Tibial nerve (tissue), 4 donors: ENCODE results near the gene RELB. TPM values are rescaled to one million over a fixed set of nuclear protein-coding genes. Genes with fewer than 3 reads are reported as not detected.

Source experiments
- DNase-seq, 2 donors: peaks; one replicate each; pipeline ENCODE4 v3.0.0-alpha.2; 2019; ENCODE audit warnings: low spot score in 2 of 2
- H3K27ac ChIP-seq, 4 donors: fragments of 200-600 bp; sonication (generic) in 3 of 4; one replicate each; pipeline ENCODE4 v1.5.1; 2017 to 2019; ENCODE audit warnings: mild to moderate bottlenecking in 1 of 4
- H3K27me3 ChIP-seq, 2 donors: fragments of 200-600 bp; sonication (generic) in 1 of 2; one replicate each; pipeline versions ENCODE4 v1.5.1 to v1.6.0; 2017 to 2019
- H3K36me3 ChIP-seq, 3 donors: fragments of 200-600 bp; sonication (generic); one replicate each; pipeline ENCODE4 v1.5.1; 2018 to 2019
- H3K4me1 ChIP-seq, 4 donors: fragments of 200-600 bp; sonication (generic) in 3 of 4; one replicate each; pipeline ENCODE4 v1.5.1; 2017 to 2019
- H3K4me3 ChIP-seq, 4 donors: fragments of 200-600 bp; sonication (generic) in 3 of 4; one replicate each; pipeline ENCODE4 v1.5.1; 2017 to 2019; ENCODE audit warnings: mild to moderate bottlenecking in 1 of 4, moderate library complexity in 1 of 4
- H3K9me3 ChIP-seq, 4 donors: fragments of 200-600 bp; sonication (generic) in 3 of 4; one replicate each; pipeline ENCODE4 v1.5.1; 2017 to 2019
- EP300 ChIP-seq, 2 donors: sonication (generic); formaldehyde crosslinking; IDR thresholded peaks; one replicate each; pipeline ENCODE4 v1.6.1; 2017; ENCODE audit warnings: antibody characterized with exemption in 2 of 2, mild to moderate bottlenecking in 1 of 2
- POLR2A ChIP-seq, 2 donors: fragments of 450-650 bp; IDR thresholded peaks; one replicate each; pipeline ENCODE4 v1.6.1; 2017; ENCODE audit warnings: antibody characterized with exemption in 2 of 2, mild to moderate bottlenecking in 2 of 2, moderate library complexity in 2 of 2
- WGBS, 2 donors: methylation state at CpG; one replicate each; pipeline ENCODE4 v1.1.5; 2018; 5-methylcytosine and 5-hydroxymethylcytosine counted together
- total RNA-seq, 4 donors: library from RNA; depleted of rRNA; stranded (reverse); fragments of >200 nt; gene quantifications; one replicate each; pipeline ENCODE4 v1.1.0, GENCODE V29; 2016
- TF ChIP-seq, protein P1 (sequence below), 5 experiments: fragments of 200-600 bp in 3 of 5; fragments of 450-650 bp in 2 of 5; sonication (generic) in 3 of 5; IDR thresholded peaks; one replicate each; pipeline ENCODE4 v1.5.1; 2016 to 2019; ENCODE audit warnings: antibody characterized with exemption in 5 of 5, mild to moderate bottlenecking in 3 of 5, moderate library complexity in 2 of 5

Gene RELB
- total RNA-seq, 4 donors from 2014 or later, result 4.2 to 14.9 (median 9.9) TPM

DNA sequence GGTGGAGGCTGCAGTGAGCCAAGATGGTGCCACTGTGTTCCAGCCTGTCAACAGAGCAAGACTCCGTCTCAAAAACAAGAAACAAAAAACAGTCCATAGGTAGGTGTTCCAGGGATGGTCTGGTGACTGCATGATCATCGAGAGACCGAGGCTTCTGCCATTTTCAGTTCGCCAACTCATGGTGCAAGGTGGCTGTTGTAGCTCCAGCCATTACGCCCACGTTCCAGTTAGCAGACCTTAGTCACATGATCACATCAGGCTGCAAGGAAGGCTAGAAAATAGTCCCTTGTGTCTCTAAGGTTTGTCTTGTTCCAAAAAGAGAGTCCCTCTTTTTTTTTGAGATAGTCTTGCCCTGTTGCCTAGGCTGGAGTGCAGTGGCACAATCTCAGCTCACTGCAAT, 34.5 kb downstream of the RELB start:
- peaks cover 0 to 71% (median 21%) of the 10 kb centered on the region in 3 donors for H3K36me3 ChIP-seq
- TF ChIP-seq EP300 (IDR thresholded peaks at IDR 0.05) (no peak), POLR2A (IDR thresholded peaks at IDR 0.05) (no peak)
- TF ChIP-seq, protein P1, sequence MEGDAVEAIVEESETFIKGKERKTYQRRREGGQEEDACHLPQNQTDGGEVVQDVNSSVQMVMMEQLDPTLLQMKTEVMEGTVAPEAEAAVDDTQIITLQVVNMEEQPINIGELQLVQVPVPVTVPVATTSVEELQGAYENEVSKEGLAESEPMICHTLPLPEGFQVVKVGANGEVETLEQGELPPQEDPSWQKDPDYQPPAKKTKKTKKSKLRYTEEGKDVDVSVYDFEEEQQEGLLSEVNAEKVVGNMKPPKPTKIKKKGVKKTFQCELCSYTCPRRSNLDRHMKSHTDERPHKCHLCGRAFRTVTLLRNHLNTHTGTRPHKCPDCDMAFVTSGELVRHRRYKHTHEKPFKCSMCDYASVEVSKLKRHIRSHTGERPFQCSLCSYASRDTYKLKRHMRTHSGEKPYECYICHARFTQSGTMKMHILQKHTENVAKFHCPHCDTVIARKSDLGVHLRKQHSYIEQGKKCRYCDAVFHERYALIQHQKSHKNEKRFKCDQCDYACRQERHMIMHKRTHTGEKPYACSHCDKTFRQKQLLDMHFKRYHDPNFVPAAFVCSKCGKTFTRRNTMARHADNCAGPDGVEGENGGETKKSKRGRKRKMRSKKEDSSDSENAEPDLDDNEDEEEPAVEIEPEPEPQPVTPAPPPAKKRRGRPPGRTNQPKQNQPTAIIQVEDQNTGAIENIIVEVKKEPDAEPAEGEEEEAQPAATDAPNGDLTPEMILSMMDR (IDR thresholded peaks at IDR 0.05), result no peak
- 96 to 97% methylated on average over 6 of the region's 6 CpGs for WGBS, 2 donors

DNA sequence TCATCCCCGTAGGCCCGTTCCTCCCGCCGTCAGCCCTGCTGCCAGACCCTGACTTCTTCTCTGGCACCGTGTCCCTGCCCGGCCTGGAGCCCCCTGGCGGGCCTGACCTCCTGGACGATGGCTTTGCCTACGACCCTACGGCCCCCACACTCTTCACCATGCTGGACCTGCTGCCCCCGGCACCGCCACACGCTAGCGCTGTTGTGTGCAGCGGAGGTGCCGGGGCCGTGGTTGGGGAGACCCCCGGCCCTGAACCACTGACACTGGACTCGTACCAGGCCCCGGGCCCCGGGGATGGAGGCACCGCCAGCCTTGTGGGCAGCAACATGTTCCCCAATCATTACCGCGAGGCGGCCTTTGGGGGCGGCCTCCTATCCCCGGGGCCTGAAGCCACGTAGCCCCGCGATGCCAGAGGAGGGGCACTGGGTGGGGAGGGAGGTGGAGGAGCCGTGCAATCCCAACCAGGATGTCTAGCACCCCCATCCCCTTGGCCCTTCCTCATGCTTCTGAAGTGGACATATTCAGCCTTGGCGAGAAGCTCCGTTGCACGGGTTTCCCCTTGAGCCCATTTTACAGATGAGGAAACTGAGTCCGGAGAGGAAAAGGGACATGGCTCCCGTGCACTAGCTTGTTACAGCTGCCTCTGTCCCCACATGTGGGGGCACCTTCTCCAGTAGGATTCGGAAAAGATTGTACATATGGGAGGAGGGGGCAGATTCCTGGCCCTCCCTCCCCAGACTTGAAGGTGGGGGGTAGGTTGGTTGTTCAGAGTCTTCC, 36.3 kb downstream of the RELB start:
- H3K9me3 ChIP-seq, result peaks cover 0 to 3% (median 0%) of the 10 kb centered on the region in 4 donors
- H3K4me3 ChIP-seq, result no peak overlapping the region
- peaks cover 0 to 71% (median 26%) of the 10 kb centered on the region in 3 donors for H3K36me3 ChIP-seq
- DNase-seq, result no peak
- no peak for TF ChIP-seq POLR2A (IDR thresholded peaks at IDR 0.05)
- TF ChIP-seq, protein P1 (IDR thresholded peaks at IDR 0.05), result no peak
- H3K4me1 ChIP-seq, result peaks cover 0 to 39% (median 26%) of the 10 kb centered on the region in 4 donors
- no peaks in the 10 kb centered on the region for H3K27me3 ChIP-seq
- 86 to 89% methylated on average over 32 to 37 of the region's 37 CpGs for WGBS, 2 donors
- no peak overlapping the region for H3K27ac ChIP-seq

More for the DNA sequence above, 34.5 kb downstream of the RELB start:
- no peak overlapping the region for H3K4me3 ChIP-seq
- H3K4me1 ChIP-seq, result peaks cover 0 to 21% (median 18%) of the 10 kb centered on the region in 4 donors
- H3K27me3 ChIP-seq, result no peaks in the 10 kb centered on the region
- H3K27ac ChIP-seq, result no peak overlapping the region
- DNase-seq, result no peak
- H3K9me3 ChIP-seq, result peaks cover 0 to 3% (median 0%) of the 10 kb centered on the region in 4 donors

DNA sequence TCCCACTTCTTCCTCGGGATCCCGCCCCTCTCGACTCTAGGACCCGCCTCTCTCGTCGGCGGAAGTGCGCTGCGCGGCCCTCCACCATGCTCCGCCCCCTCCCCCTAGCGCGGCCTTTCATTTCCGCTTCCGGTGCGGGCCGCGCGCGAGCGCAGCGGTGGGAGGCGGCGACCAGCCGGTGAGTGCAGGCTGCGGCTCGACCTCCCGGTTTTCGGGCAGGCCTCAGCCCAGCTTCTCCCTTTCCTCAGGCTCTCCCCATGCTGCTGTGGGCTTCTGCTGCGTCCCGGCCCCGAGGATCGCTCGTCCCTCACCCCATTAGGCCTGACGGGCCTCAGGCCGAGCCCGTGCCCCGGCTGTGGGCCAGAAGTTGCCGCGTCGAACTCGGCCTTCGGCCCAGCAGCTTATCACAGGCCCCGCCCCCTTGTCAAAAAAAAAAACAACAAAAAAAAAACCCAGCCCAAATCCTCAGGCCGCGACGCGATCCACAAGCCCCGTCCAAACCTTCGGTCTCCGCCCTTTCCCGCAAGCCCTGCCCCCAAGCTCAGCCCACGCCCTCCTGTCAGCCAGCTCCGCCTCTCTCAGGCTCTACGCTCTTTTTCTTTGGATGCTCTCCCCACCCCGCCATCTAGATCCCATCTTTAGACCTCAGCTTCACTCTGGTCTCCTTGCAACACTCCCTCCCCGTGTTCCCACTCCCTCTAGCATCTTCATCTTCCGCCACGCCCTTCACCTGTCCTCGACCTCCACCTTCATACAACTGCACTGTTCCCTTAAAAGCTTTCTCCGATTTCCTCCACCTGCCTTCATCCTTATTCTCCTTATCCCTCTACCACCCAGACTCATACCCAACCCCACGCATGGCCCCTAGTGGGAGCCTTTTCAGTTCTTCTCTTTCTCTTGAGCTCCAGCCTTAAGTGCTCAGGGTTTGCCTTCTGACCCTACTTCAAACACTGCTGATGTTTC, 37.9 kb downstream of the RELB start, which contains the start of gene CLASRP:
Gene CLASRP (plus strand): TSS at position 115 of the 963 bp plus-strand sequence. CDS start 1,168 bp downstream, outside the sequence.
- TF ChIP-seq EP300 (IDR thresholded peaks at IDR 0.05) (peak; percentile 96 to 98), POLR2A (IDR thresholded peaks at IDR 0.05) (peak; percentile 70 to 94)
- TF ChIP-seq, protein P1 (IDR thresholded peaks at IDR 0.05), result peak in 1 of 5 experiments; percentile 40
- Histone ChIP-seq H3K27ac (peak within 1 kb of the TSS; percentile 80 to 98 (median 96)), H3K9me3 (peaks cover 0 to 3% (median 0%) of the 10 kb centered on the region in 4 donors), H3K4me3 (peak within 1 kb of the TSS; percentile 86 to 95 (median 93)), H3K27me3 (no peaks in the 10 kb centered on the region), H3K4me1 (peaks cover 0 to 48% (median 26%) of the 10 kb centered on the region in 4 donors), H3K36me3 (peaks cover 0 to 68% (median 26%) of the 10 kb centered on the region in 3 donors)
- WGBS, 2 donors, result 2 to 3% methylated on average over 59 to 62 of the region's 62 CpGs
- DNase-seq, result peak; percentile 83 to 84

DNA sequence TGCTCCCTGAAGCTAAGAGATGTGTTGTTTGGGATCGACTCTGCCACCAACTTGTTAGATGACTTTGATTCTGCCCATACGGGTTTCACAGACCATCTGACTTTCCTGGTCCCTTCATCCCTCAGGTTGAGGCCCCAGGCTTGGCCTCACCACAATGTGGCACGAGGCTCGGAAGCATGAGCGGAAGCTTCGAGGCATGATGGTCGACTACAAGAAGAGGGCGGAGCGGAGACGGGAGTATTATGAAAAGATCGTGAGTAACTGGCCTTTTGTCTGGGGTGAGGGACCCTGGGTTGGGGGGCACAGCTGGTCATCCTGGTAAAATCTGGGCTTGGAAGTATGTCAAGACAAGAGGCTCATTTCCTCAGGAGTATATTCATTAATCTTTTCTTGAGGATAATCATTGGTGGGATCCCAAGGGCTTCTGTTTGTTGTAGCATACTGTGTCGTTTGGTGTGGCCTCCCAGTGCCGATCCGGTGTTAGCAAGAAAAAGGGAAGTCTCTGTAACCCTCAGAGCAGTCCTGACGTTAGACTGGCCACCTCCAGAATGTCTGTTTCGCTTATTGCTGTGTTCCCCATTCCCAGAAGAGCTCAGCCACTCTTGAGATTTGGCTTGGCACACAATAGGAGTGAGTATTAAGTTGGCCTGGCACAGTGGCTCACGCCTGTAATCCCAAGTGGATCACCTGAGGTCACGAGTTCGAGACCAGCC, 39.0 kb downstream of the RELB start:
- H3K27me3 ChIP-seq, result no peaks in the 10 kb centered on the region
- peak overlapping the region in 3 of 4 donors; percentile 96 to 98 (median 97) for H3K27ac ChIP-seq
- TF ChIP-seq POLR2A (IDR thresholded peaks at IDR 0.05), result no peak
- TF ChIP-seq, protein P1 (IDR thresholded peaks at IDR 0.05), result no peak
- no peak for TF ChIP-seq EP300 (IDR thresholded peaks at IDR 0.05)
- H3K36me3 ChIP-seq, result peaks cover 0 to 68% (median 26%) of the 10 kb centered on the region in 3 donors
- peak overlapping the region; percentile 86 to 95 (median 93) for H3K4me3 ChIP-seq
- peaks cover 0 to 58% (median 28%) of the 10 kb centered on the region in 4 donors for H3K4me1 ChIP-seq
- 75 to 82% methylated on average over 19 of the region's 19 CpGs for WGBS, 2 donors
- H3K9me3 ChIP-seq, result peaks cover 0 to 3% (median 0%) of the 10 kb centered on the region in 4 donors
- DNase-seq, result no peak
